NCI-H748 (cell line): ENCODE data around the gene RNF31.
"Not testable (repeated sequence)": the region's sequence is repeated elsewhere in the genome, so short reads cannot be mapped to it uniquely, and the experiment has no call there.

Source experiments
- DNase-seq: peaks from one replicate; lab custom pipeline; 2025; ENCODE audit not compliant: unreplicated experiment; lab: John Stamatoyannopoulos, UW

Gene RNF31

GRCh38 chr14:24146978-24147760 is at the start of gene RNF31:
RNF31 (plus strand) TSS chr14:24147498; CDS start chr14:24147699, 201 bp downstream.
- DNase-seq: peak; percentile 98

GRCh38 chr14:24098229-24098926 is 48.9 kb upstream of the RNF31 start:
- no peak for DNase-seq

GRCh38 chr14:24098927-24099813 is 48.1 kb upstream of the RNF31 start:
- no peak for DNase-seq

GRCh38 chr14:24100197-24100981 is 46.9 kb upstream of the RNF31 start:
- no peak for DNase-seq

- DNase-seq: no peak
Observed at GRCh38 chr14:24100982-24101494, 46.3 kb upstream of the RNF31 start.

- no peak for DNase-seq
Observed at GRCh38 chr14:24102357-24103048, 44.8 kb upstream of the RNF31 start.

GRCh38 chr14:24103451-24103850 is 43.8 kb upstream of the RNF31 start:
- no peak for DNase-seq

GRCh38 chr14:24105609-24106239 is 41.6 kb upstream of the RNF31 start:
- not testable (repeated sequence) for DNase-seq

- DNase-seq: no peak
Observed at GRCh38 chr14:24106672-24107271, 40.5 kb upstream of the RNF31 start.

GRCh38 chr14:24108336-24108874 is 38.9 kb upstream of the RNF31 start:
- DNase-seq: no peak

GRCh38 chr14:24110060-24110459 is 37.2 kb upstream of the RNF31 start:
- no peak for DNase-seq

- DNase-seq: no peak
Observed at GRCh38 chr14:24110523-24110922, 36.8 kb upstream of the RNF31 start.

GRCh38 chr14:24113379-24113800 is 33.9 kb upstream of the RNF31 start:
- no peak for DNase-seq

GRCh38 chr14:24113801-24114531 is 33.3 kb upstream of the RNF31 start:
- peak; percentile 87 for DNase-seq

GRCh38 chr14:24114532-24115421 is 32.5 kb upstream of the RNF31 start, which contains the start of the genes DCAF11 and NRL:
DCAF11 (plus strand) TSS chr14:24114777; CDS start chr14:24115595, 818 bp downstream.
NRL (minus strand) TSS chr14:24114949; CDS start chr14:24082848, 32,101 bp downstream.
- peak; percentile 99 for DNase-seq

- DNase-seq: no peak
Observed at GRCh38 chr14:24115422-24116127, 31.7 kb upstream of the RNF31 start.
